HL-60 (cell line): ENCODE measurements around the gene NUDT8.

ENCODE experiments used
- DNase-seq, 2 experiments: peaks; one replicate each; pipeline ENCODE4 v3.0.0-alpha.2; 2010 to 2020; ENCODE audit warnings: low read depth in 1 of 2, low spot score in 1 of 2
- H3K27ac ChIP-seq: fragments of 250-450 bp; sonication (Bioruptor Pico); replicated peaks from 2 replicates; pipeline ENCODE4 v1.5.1; 2020; ENCODE audit warnings: mild to moderate bottlenecking, moderate library complexity
- H3K27me3 ChIP-seq: fragments of 250-450 bp; sonication (Bioruptor Pico); 2 replicates; pipeline ENCODE4 v1.5.1; 2021; ENCODE audit warnings: mild to moderate bottlenecking, moderate library complexity; ENCODE audit not compliant: insufficient read depth, poor library complexity, severe bottlenecking
- H3K4me3 ChIP-seq: replicated peaks from 2 replicates; pipeline ENCODE4 v1.5.1; 2011; ENCODE audit warnings: mild to moderate bottlenecking, control low read depth, low read length; ENCODE audit not compliant: insufficient read depth
- GABPA ChIP-seq: IDR thresholded peaks from 2 replicates; pipeline ENCODE4 v1.6.1; 2012; ENCODE audit warnings: low read depth
- POLR2AphosphoS5 ChIP-seq: IDR thresholded peaks from 2 replicates; pipeline ENCODE4 v1.6.1; 2012; ENCODE audit warnings: low read depth
- SPI1 ChIP-seq: IDR thresholded peaks from 2 replicates; pipeline ENCODE4 v1.6.1; 2012; ENCODE audit warnings: low read depth, mild to moderate bottlenecking, borderline replicate concordance
- TF ChIP-seq, protein P1 (sequence below): IDR thresholded peaks from 2 replicates; pipeline ENCODE4 v1.6.1; 2012; ENCODE audit warnings: low read depth; ENCODE audit not compliant: insufficient replicate concordance
- TF ChIP-seq, protein P2 (sequence below): IDR thresholded peaks from one replicate; pipeline ENCODE4 v1.5.1; 2011; ENCODE audit warnings: low read length, control low read depth, inconsistent platforms; ENCODE audit not compliant: insufficient read depth

The NUDT8 gene

DNA sequence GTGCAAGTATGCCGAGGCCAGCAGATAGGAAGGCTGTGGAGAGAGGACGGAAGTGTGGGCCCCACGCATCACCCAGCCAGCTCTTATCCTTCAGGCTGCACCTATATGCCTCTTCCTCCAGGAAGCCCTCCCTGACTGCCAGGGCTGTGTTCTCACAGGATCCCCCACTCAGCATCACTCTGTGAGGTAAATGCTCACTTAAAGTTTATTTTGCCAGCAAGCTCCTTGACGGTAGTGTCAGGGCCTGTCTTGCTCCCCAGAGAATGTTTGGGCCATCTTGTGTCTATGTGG, 5.4 kb upstream of the NUDT8 start:
- Histone ChIP-seq H3K27me3 (no peaks in the 10 kb centered on the region), H3K27ac (no peak overlapping the region), H3K4me3 (no peak overlapping the region)
- TF ChIP-seq SPI1 (no peak), GABPA (no peak)
- TF ChIP-seq, protein P1, sequence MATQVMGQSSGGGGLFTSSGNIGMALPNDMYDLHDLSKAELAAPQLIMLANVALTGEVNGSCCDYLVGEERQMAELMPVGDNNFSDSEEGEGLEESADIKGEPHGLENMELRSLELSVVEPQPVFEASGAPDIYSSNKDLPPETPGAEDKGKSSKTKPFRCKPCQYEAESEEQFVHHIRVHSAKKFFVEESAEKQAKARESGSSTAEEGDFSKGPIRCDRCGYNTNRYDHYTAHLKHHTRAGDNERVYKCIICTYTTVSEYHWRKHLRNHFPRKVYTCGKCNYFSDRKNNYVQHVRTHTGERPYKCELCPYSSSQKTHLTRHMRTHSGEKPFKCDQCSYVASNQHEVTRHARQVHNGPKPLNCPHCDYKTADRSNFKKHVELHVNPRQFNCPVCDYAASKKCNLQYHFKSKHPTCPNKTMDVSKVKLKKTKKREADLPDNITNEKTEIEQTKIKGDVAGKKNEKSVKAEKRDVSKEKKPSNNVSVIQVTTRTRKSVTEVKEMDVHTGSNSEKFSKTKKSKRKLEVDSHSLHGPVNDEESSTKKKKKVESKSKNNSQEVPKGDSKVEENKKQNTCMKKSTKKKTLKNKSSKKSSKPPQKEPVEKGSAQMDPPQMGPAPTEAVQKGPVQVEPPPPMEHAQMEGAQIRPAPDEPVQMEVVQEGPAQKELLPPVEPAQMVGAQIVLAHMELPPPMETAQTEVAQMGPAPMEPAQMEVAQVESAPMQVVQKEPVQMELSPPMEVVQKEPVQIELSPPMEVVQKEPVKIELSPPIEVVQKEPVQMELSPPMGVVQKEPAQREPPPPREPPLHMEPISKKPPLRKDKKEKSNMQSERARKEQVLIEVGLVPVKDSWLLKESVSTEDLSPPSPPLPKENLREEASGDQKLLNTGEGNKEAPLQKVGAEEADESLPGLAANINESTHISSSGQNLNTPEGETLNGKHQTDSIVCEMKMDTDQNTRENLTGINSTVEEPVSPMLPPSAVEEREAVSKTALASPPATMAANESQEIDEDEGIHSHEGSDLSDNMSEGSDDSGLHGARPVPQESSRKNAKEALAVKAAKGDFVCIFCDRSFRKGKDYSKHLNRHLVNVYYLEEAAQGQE, result no peak
- TF ChIP-seq, protein P2, sequence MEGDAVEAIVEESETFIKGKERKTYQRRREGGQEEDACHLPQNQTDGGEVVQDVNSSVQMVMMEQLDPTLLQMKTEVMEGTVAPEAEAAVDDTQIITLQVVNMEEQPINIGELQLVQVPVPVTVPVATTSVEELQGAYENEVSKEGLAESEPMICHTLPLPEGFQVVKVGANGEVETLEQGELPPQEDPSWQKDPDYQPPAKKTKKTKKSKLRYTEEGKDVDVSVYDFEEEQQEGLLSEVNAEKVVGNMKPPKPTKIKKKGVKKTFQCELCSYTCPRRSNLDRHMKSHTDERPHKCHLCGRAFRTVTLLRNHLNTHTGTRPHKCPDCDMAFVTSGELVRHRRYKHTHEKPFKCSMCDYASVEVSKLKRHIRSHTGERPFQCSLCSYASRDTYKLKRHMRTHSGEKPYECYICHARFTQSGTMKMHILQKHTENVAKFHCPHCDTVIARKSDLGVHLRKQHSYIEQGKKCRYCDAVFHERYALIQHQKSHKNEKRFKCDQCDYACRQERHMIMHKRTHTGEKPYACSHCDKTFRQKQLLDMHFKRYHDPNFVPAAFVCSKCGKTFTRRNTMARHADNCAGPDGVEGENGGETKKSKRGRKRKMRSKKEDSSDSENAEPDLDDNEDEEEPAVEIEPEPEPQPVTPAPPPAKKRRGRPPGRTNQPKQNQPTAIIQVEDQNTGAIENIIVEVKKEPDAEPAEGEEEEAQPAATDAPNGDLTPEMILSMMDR, result no peak
- DNase-seq, result no peak

DNA sequence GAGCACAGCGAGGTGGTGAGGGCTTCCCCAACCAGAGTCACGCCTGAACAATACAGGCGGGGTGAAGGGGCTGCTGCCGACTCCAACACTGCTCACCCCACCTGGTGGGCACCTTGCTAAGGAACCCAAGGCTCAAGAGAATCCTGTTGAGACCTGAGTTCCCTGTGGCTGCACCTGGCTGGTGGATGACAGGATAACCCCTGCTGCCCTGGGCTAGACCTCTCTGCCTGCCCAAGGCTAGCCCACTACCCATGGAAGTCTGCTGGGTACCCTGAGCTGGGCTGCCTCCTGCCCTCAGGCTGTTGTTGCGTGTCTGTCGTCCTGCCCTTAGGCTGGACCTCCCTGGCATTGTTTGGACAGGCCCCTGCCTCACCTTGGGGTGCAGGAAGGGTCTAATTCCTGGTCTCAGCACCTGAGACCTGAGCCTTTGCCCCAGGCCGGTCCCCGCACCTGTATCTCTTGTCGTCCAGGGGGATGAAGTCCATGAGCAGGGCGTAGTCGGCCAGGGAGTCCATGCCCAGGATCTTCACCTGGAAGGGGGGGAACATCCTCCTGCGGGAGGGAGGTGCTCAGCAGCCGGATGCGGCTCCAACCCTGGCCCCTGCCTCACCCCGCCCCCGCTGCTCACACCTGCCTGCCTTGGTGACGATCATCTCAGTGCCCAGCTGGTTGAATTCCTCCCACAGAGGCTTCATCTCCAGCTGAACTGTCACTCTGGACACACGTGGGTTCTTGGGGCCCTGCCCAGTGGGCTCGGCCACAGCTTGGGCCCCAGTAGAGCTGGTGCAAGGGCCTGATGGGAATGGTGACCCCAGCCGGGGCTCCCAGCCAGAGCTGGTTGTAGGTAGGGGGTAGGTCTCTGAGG, 4.9 kb upstream of the NUDT8 start:
- Histone ChIP-seq H3K4me3 (no peak overlapping the region), H3K27me3 (no peaks in the 10 kb centered on the region), H3K27ac (no peak overlapping the region)
- DNase-seq, result no peak
- no peak for TF ChIP-seq POLR2AphosphoS5
- TF ChIP-seq, protein P1, result no peak
- TF ChIP-seq, protein P2, result no peak
- TF ChIP-seq GABPA, result no peak
- no peak for TF ChIP-seq SPI1

DNA sequence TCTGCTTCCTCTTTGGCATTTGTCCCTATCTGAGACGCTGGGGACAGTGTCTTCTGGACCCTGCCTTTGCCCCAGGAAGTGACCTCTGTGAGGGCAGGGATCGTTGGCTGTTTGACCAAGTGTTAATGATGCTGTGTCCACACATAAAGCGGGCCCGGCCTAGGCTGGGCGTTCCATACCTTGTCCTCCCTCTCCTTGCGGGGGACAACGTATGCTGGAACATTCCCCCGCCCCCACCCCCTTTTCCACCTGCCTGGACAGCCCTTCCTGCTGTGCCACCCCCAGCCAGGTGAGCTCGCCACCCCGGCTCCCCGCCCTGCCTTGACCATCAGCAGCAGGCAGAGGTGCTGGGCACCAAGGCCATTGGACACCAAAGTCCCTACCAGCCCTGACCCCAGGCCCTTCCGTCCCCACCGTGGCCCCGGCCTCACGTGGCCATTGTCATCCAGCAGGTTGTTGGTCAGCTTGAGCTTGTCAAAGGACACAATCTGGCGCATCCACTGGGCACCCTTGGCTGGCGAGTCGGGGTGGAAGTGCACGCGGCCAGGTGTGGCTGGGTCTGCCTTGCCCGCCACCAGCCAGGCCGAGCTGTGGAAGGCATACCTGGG, 4.1 kb upstream of the NUDT8 start:
- Histone ChIP-seq H3K4me3 (no peak overlapping the region), H3K27me3 (no peaks in the 10 kb centered on the region), H3K27ac (no peak overlapping the region)
- TF ChIP-seq SPI1 (no peak), POLR2AphosphoS5 (no peak), GABPA (no peak)
- TF ChIP-seq, protein P1, result no peak
- TF ChIP-seq, protein P2, result no peak
- no peak for DNase-seq
